GM21367 (cell line): Measurements from ENCODE around the gene IDH3G.

Experiments
- ATAC-seq: cut with Tn5 transposase; IDR thresholded peaks from one replicate; pipeline ENCODE4 v1.9.1; 2021; ENCODE audit not compliant: unreplicated experiment

IDH3G gene

GRCh38 chrX:153791104-153791852 lies 2.9 kb downstream of the IDH3G start:
- ATAC-seq: no peak

GRCh38 chrX:153789654-153790053 lies 4.5 kb downstream of the IDH3G start:
- ATAC-seq: no peak

- no peak for ATAC-seq
Observed at GRCh38 chrX:153786669-153787068, 7.5 kb downstream of the IDH3G start.

GRCh38 chrX:153784325-153784967 lies 9.7 kb downstream of the IDH3G start:
- ATAC-seq: no peak

- no peak for ATAC-seq
Observed at GRCh38 chrX:153783378-153784013, 10.7 kb downstream of the IDH3G start.

- no peak for ATAC-seq
Observed at GRCh38 chrX:153782871-153783270, 11.3 kb downstream of the IDH3G start.

- no peak for ATAC-seq
Observed at GRCh38 chrX:153782313-153782712, 11.9 kb downstream of the IDH3G start.

GRCh38 chrX:153781428-153782047 lies 12.6 kb downstream of the IDH3G start:
- no peak for ATAC-seq

- no peak for ATAC-seq
Observed at GRCh38 chrX:153780678-153781427, 13.3 kb downstream of the IDH3G start, which contains the start of gene SRPK3. Gene SRPK3 (plus strand): TSS chrX:153781041. CDS start chrX:153781087, 46 bp downstream.

- ATAC-seq: no peak
Observed at GRCh38 chrX:153779891-153780677, 14.1 kb downstream of the IDH3G start.

- ATAC-seq: no peak
Observed at GRCh38 chrX:153778684-153779101, 15.5 kb downstream of the IDH3G start.

GRCh38 chrX:153778181-153778580 lies 16.0 kb downstream of the IDH3G start:
- no peak for ATAC-seq

GRCh38 chrX:153777261-153778090 lies 16.7 kb downstream of the IDH3G start:
- ATAC-seq: no peak

- no peak for ATAC-seq
Observed at GRCh38 chrX:153776611-153777045, 17.5 kb downstream of the IDH3G start.

GRCh38 chrX:153776120-153776599 lies 18.0 kb downstream of the IDH3G start:
- no peak for ATAC-seq

- no peak for ATAC-seq
Observed at GRCh38 chrX:153775293-153776119, 18.7 kb downstream of the IDH3G start.

- no peak for ATAC-seq
Observed at GRCh38 chrX:153774576-153775292, 19.4 kb downstream of the IDH3G start.
